ENCODE results near the gene VTA1. TPM values are rescaled to one million over a fixed set of nuclear protein-coding genes. Genes with fewer than 3 reads are reported as not detected.

VTA1 gene
- total RNA-seq, 4 donors from 2014 or later, result 42.2 to 55.0 (median 50.2) TPM

DNA sequence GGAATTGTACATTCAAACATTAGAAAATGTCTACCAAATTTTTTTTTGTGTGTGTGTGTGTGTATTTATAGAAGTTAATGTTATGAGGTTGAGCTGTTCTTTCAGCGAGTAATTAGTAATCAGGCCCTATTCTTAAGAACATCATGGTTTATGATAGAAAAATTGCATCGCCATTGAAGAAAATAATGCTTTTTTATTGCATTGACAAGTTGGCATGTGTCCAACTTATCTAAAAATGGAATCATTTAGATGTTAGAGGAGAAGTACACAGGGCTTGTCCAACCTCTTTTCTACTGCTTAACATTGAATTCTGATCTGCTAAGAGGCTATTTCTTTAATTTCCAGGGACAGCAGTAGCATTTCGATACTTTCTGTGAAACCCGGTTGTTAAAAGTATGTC, 93.1 kb downstream of the VTA1 start:
- no peaks in the 10 kb centered on the region for H3K36me3 ChIP-seq
- intact Hi-C loops (cut with DNase I), result no loop called here
- H3K27me3 ChIP-seq, result no peaks in the 10 kb centered on the region
- H3K4me1 ChIP-seq, result no peaks in the 10 kb centered on the region
- H3K4me3 ChIP-seq, result no peak overlapping the region
- DNase-seq, result no peak
- no peak for TF ChIP-seq CTCF (IDR thresholded peaks at IDR 0.05)
- no peak for TF ChIP-seq POLR2A (IDR thresholded peaks at IDR 0.05)
- H3K9me3 ChIP-seq, result no peaks in the 10 kb centered on the region
- 89 to 94% methylated on average over 4 of the region's 4 CpGs for WGBS, 2 donors
- no peak overlapping the region for H3K27ac ChIP-seq

GRCh38 chr6:142241061-142241460, 94.0 kb downstream of the VTA1 start:
- H3K27me3 ChIP-seq, result no peaks in the 10 kb centered on the region

DNA sequence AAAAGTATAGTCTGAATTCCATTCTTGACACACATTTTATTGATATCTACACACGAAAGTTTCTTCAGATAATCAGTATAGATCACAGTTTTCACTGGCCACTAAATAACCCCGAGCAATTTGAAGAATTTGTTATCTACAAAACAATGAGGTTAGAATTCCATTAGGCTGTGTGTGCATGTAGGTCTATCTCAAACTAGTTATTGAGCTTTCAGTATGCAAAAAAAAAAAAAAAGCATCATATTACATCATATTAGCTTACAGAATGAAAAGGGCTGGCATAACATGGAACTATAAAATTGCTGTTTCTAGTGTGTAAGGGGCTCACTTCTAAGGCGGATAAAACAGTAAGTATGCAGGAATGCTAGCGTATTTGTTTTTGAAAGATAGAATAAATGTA, 95.2 kb downstream of the VTA1 start:
- H3K36me3 ChIP-seq, result no peaks in the 10 kb centered on the region
- TF ChIP-seq POLR2A (IDR thresholded peaks at IDR 0.05) (no peak), CTCF (IDR thresholded peaks at IDR 0.05) (no peak)
- intact Hi-C loops (cut with DNase I), result no loop called here
- H3K27me3 ChIP-seq, result no peaks in the 10 kb centered on the region
- no peak for DNase-seq
- no peak overlapping the region for H3K27ac ChIP-seq
- no peaks in the 10 kb centered on the region for H3K4me1 ChIP-seq
- WGBS, 2 donors, result 62 to 76% methylated on average over 4 of the region's 4 CpGs
- no peak overlapping the region for H3K4me3 ChIP-seq
- no peaks in the 10 kb centered on the region for H3K9me3 ChIP-seq

More at GRCh38 chr6:142241061-142241460, 94.0 kb downstream of the VTA1 start:
- H3K9me3 ChIP-seq, result no peaks in the 10 kb centered on the region
- H3K4me1 ChIP-seq, result no peaks in the 10 kb centered on the region
- H3K36me3 ChIP-seq, result no peaks in the 10 kb centered on the region
- intact Hi-C loops (cut with DNase I), result no loop called here
- TF ChIP-seq CTCF (IDR thresholded peaks at IDR 0.05), result no peak
- no peak for TF ChIP-seq POLR2A (IDR thresholded peaks at IDR 0.05)
- no peak for DNase-seq
- no peak overlapping the region for H3K27ac ChIP-seq
- no peak overlapping the region for H3K4me3 ChIP-seq

GRCh38 chr6:142246960-142247359, 99.9 kb downstream of the VTA1 start:
- H3K4me3 ChIP-seq, result no peak overlapping the region
- H3K27me3 ChIP-seq, result no peaks in the 10 kb centered on the region
- H3K27ac ChIP-seq, result no peak overlapping the region
- no peaks in the 10 kb centered on the region for H3K36me3 ChIP-seq
- DNase-seq, result no peak
- H3K4me1 ChIP-seq, result no peaks in the 10 kb centered on the region
- TF ChIP-seq POLR2A (IDR thresholded peaks at IDR 0.05), result no peak
- no peak for TF ChIP-seq CTCF (IDR thresholded peaks at IDR 0.05)
- H3K9me3 ChIP-seq, result no peaks in the 10 kb centered on the region
- WGBS, 2 donors, result 69 to 79% methylated on average over 6 of the region's 6 CpGs
- intact Hi-C loops (cut with DNase I), result no loop called here

DNA sequence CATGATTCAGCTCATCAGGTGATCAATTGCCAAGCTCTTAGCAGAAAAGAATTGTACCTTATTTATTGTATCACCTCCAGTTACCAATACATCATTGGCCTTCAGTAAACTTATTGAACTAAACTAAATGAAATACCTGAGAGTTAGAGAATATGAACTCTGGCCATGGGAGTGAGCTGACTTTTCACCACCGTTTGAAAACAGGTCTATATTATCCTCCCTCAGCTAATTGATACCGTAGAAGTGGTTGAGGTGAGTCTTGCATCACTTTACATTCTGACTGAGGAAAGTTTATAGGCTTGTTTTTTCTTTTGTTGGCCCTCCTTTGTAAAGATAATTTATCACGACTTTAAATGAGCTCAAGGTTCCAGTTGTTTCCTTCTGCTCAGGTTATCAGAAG, 102.2 kb downstream of the VTA1 start:
- Histone ChIP-seq H3K27me3 (no peaks in the 10 kb centered on the region), H3K4me3 (no peak overlapping the region), H3K27ac (no peak overlapping the region), H3K36me3 (no peaks in the 10 kb centered on the region), H3K9me3 (no peaks in the 10 kb centered on the region), H3K4me1 (no peaks in the 10 kb centered on the region)
- intact Hi-C loops (cut with DNase I), result no loop called here
- no peak for DNase-seq
- 75 to 81% methylated on average over 3 of the region's 3 CpGs for WGBS, 2 donors
- TF ChIP-seq POLR2A (IDR thresholded peaks at IDR 0.05), result no peak
- no peak for TF ChIP-seq CTCF (IDR thresholded peaks at IDR 0.05)

All from esophagus squamous epithelium (tissue), 5 donors.